Pancreas (tissue), 10 donors: ENCODE data around the gene EFCAB8. TPM values are rescaled to one million over a fixed set of nuclear protein-coding genes. Genes with fewer than 3 reads are reported as not detected.

Source experiments
- ATAC-seq, 4 donors: fragments of 200-7000 bp; cut with Tn5 transposase; one replicate each; pipeline versions ENCODE4 v1.8.0 to v1.9.1; 2020; ENCODE audit warnings: mild to moderate bottlenecking in 4 of 4, moderate library complexity in 4 of 4
- DNase-seq, 6 donors: peaks; one replicate each; pipeline ENCODE4 v3.0.0-alpha.2; 2020
- FAIRE-seq: peaks from 2 replicates; lab custom pipeline; 2012; peaks lifted over from hg19 to GRCh38; lab: Jason Lieb, UNC
- H3K27ac ChIP-seq, 4 donors: fragments of 200-600 bp; sonication (generic); 1 replicate in 3 of 4; 2 replicates in 1 of 4; pipeline versions ENCODE4 v1.5.0 to v1.8.0; 2020
- H3K27me3 ChIP-seq, 4 donors: fragments of 200-600 bp; one replicate each; pipeline ENCODE4 v1.8.0; 2021
- H3K36me3 ChIP-seq, 3 donors: fragments of 200-600 bp; sonication (generic) in 1 of 3; one replicate each; pipeline versions ENCODE4 v1.5.0 to v1.8.0; 2020 to 2021
- H3K4me1 ChIP-seq, 3 donors: fragments of 200-600 bp; one replicate each; pipeline ENCODE4 v1.8.0; 2021
- H3K4me3 ChIP-seq, 4 donors: fragments of 200-600 bp; sonication (generic) in 2 of 4; one replicate each; pipeline versions ENCODE4 v1.5.0 to v1.8.0; 2020 to 2021
- H3K9me3 ChIP-seq, 4 donors: fragments of 200-600 bp; one replicate each; pipeline ENCODE4 v1.8.0; 2021
- WGBS, 2 donors: extraction: QIAGEN DNeasy Blood & Tissue Kit; methylation state at CpG; one replicate each; pipeline ENCODE4 v1.1.7; 2013; 5-methylcytosine and 5-hydroxymethylcytosine counted together
- intact Hi-C, 3 donors: fragments of 100-400 bp; cut with DNase I; formaldehyde crosslinking; loops; one replicate each; pipeline versions ENCODE4 v1.11.1 to v1.14.2; 2022
- polyA plus RNA-seq, 2 donors: library from polyadenylated mRNA; stranded (reverse); fragments of 200-250 nt; gene quantifications; one replicate each; pipeline ENCODE4 v1.2.3, GENCODE V29; 2013
- total RNA-seq, 6 donors: library from RNA; stranded (reverse); fragmentation: NEBNext Ultra II Directional in 4 of 6; extraction: Animal tissue kit (Norgen Biotek cat#: 25700) in 4 of 6; gene quantifications; one replicate each; pipeline versions ENCODE4 v1.2.1 to v1.2.4, GENCODE V29; 2021 to 2023
- TF ChIP-seq, protein P1 (sequence below), 4 donors: fragments of 200-600 bp; sonication (generic) in 3 of 4; IDR thresholded peaks; one replicate each; pipeline versions ENCODE4 v1.5.0 to v1.8.0; 2021; ENCODE audit warnings: antibody characterized with exemption in 4 of 4
- donor health status: healthy with polysubstance abuse.
- donor health status: DM: no; HTN: no; CAD: no; lungs with moderate emphysema.
- donor health status: DM: no; HTN: no; CAD: no.
- donor health status: control.
- donor health status: control.
- donor health status: Bipolar disorder and iron deficiency.
- donor health status: DM: yes; HTN: yes; CAD: no.
- donor health status: DM: no; HTN: no; CAD: no.
- donor health status: DM: no; HTN: no; CAD: no.
- donor health status: DM: yes; HTN: yes; CAD: no.

EFCAB8 gene
- total and polyA plus RNA-seq, 8 donors: 0.12 to 0.35 (median 0.19) TPM; not detected in 1

DNA sequence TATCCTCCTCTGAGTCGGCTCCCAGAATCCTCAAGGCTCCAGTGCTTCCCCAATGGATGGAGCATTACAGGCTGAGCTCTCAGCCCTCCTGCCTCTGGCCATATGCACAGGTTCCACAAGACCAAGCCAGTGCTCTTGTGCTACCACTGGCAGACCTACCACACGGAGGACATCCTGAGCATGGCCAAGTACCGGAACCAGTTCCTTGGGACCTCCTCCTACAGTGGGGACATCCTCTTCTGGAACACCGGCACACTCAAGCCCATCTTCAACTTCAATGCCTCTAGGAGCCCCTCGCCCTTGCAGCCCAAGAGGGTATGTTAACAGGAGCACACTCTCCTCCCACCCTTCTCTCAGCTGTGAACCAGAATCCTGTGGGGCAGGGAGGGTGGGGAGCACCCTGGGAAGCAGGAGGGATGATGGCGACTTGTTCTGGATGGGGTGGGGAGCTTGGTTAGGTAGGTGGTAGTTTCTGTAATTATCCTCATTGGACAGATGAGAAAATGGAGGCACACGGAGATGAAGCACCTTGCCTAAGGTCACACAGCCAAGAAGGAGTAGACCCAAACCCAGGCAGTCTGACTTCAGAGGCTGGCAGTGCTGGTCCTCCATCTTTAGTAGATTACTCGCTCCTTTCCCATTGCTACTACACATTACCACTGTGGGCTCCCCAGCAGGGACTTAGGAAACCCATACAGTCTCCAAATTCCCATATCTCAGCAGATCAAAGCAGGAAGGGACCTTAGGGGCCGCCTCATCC lies 58.6 kb downstream of the EFCAB8 start:
- no peaks in the 10 kb centered on the region for H3K4me1 ChIP-seq
- no peak overlapping the region for H3K27ac ChIP-seq
- no peaks in the 10 kb centered on the region for H3K36me3 ChIP-seq
- ATAC-seq (no peak), DNase-seq (no peak), FAIRE-seq (no peak)
- no peaks in the 10 kb centered on the region for H3K27me3 ChIP-seq
- TF ChIP-seq, protein P1, sequence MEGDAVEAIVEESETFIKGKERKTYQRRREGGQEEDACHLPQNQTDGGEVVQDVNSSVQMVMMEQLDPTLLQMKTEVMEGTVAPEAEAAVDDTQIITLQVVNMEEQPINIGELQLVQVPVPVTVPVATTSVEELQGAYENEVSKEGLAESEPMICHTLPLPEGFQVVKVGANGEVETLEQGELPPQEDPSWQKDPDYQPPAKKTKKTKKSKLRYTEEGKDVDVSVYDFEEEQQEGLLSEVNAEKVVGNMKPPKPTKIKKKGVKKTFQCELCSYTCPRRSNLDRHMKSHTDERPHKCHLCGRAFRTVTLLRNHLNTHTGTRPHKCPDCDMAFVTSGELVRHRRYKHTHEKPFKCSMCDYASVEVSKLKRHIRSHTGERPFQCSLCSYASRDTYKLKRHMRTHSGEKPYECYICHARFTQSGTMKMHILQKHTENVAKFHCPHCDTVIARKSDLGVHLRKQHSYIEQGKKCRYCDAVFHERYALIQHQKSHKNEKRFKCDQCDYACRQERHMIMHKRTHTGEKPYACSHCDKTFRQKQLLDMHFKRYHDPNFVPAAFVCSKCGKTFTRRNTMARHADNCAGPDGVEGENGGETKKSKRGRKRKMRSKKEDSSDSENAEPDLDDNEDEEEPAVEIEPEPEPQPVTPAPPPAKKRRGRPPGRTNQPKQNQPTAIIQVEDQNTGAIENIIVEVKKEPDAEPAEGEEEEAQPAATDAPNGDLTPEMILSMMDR (IDR thresholded peaks at IDR 0.05): no peak
- intact Hi-C loops: no loop called here
- H3K9me3 ChIP-seq: no peaks in the 10 kb centered on the region
- H3K4me3 ChIP-seq: no peak overlapping the region
- 66 to 70% methylated on average over 9 of the region's 9 CpGs for WGBS, 2 donors

DNA sequence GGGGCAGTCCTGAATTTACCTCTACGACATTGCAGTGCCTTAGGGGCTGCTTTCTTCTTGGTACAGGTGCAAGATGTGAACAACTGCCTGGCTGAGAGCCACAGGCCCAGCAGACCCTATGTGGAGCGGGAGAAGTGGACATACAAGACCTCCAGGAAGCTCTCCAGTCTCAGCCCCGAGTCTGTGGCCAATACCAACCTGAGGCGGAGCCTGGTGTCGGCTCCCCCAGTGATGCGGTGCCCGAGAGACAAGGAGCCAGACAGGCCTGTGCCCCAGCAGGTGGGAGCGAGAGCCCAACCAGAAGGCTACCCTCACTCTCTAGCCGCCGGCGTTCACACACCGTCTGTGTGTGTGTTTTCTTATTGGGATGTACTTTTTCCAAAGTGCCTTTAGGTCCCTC lies 59.6 kb downstream of the EFCAB8 start:
- intact Hi-C loops: no loop called here
- no peak for DNase-seq

DNA sequence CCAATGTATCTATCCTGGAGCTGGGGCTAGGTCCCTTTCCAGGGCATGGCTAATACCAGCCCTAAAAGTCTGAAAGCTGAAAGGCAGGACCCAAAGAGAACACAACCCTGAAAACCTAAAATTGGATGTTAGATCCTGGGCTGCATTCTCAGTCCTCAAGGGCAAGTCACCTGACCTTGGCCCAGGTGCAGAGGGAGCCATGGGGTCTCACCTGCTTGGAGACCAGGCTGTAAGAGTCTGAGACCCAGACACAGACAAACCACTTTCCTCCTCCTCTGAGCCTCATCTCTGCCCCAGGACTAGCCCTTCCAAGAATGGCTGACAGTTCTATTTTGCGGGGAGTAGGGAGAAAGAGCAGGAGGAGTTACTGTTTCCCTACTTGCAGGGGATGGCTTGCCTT lies 60.0 kb downstream of the EFCAB8 start:
- Histone ChIP-seq H3K27me3 (no peaks in the 10 kb centered on the region), H3K27ac (no peak overlapping the region), H3K9me3 (no peaks in the 10 kb centered on the region), H3K4me1 (no peaks in the 10 kb centered on the region), H3K36me3 (no peaks in the 10 kb centered on the region), H3K4me3 (no peak overlapping the region)
- intact Hi-C loops: no loop called here
- no peak for DNase-seq
- FAIRE-seq: no peak
- TF ChIP-seq, protein P1 (IDR thresholded peaks at IDR 0.05): no peak
- WGBS, 2 donors: 79 to 86% methylated on average over 1 of the region's 1 CpG
- ATAC-seq: no peak

More for the DNA sequence above, 59.6 kb downstream of the EFCAB8 start:
- Histone ChIP-seq H3K36me3 (no peaks in the 10 kb centered on the region), H3K9me3 (no peaks in the 10 kb centered on the region), H3K4me1 (no peaks in the 10 kb centered on the region), H3K4me3 (no peak overlapping the region), H3K27me3 (no peaks in the 10 kb centered on the region), H3K27ac (no peak overlapping the region)
- 67 to 69% methylated on average over 12 of the region's 12 CpGs for WGBS, 2 donors
- ATAC-seq (no peak), FAIRE-seq (no peak)
- TF ChIP-seq, protein P1 (IDR thresholded peaks at IDR 0.05): no peak

DNA sequence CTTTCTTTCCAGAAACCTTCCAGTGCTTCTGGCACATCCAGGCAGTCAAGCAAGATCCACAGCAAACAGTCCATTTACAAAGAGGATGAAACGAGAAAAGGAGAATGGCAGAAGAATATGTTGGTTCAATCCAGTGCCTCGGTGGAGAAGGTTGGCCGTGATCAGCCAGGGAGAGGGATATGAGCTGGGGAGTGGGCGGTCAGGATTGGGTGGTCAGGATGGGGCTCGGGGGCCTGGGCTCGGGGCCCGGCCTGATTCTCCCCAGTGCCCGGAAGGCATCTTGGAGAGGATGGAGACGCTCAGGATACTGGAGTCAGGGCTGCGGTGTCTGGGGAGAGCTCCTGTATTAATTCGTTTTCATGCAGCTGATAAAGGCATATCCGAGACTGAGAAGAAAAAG lies 61.3 kb downstream of the EFCAB8 start:
- TF ChIP-seq, protein P1 (IDR thresholded peaks at IDR 0.05): no peak
- ATAC-seq (no peak), FAIRE-seq (no peak), DNase-seq (peak in 1 of 6 donors; percentile 3)
- no peaks in the 10 kb centered on the region for H3K9me3 ChIP-seq
- WGBS, 2 donors: 76 to 83% methylated on average over 12 of the region's 12 CpGs
- no peak overlapping the region for H3K27ac ChIP-seq
- no peaks in the 10 kb centered on the region for H3K4me1 ChIP-seq
- no peak overlapping the region for H3K4me3 ChIP-seq
- no peaks in the 10 kb centered on the region for H3K36me3 ChIP-seq
- H3K27me3 ChIP-seq: no peaks in the 10 kb centered on the region
- intact Hi-C loops: no loop called here
